Colon (tissue), 2 donors: ENCODE data around the gene SCYGR5.
A peak's percentile ranks its signal among the peaks of the same experiment; 100 is the strongest.
"Not testable (repeated sequence)": the region's sequence is repeated elsewhere in the genome, so short reads cannot be mapped to it uniquely, and the experiment has no call there.

Experiments
- FAIRE-seq: peaks from 2 replicates; lab custom pipeline; 2012; peaks lifted over from hg19 to GRCh38; lab: Jason Lieb, UNC
- donor health status: control.
- donor health status: control.

The SCYGR5 gene, protein sequence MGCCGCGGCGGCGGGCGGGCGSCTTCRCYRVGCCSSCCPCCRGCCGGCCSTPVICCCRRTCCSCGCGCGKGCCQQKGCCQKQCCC

GRCh38 chr2:227666631-227667170 lies at the start of gene SCYGR5:
SCYGR5 (plus strand) TSS chr2:227666804; CDS start chr2:227666804, 0 bp downstream.
- FAIRE-seq = not testable (repeated sequence)

GRCh38 chr2:227617316-227618230 lies 49.0 kb upstream of the SCYGR5 start, which contains the start of gene SCYGR4:
SCYGR4 (plus strand) TSS chr2:227617498; CDS start chr2:227617498, 0 bp downstream.
- FAIRE-seq = no peak

GRCh38 chr2:227623226-227623625 lies 43.4 kb upstream of the SCYGR5 start:
- no peak for FAIRE-seq

- FAIRE-seq = no peak
Observed at GRCh38 chr2:227625420-227625819, 41.2 kb upstream of the SCYGR5 start.

- FAIRE-seq = no peak
Observed at GRCh38 chr2:227626580-227627151, 39.9 kb upstream of the SCYGR5 start.

DNA sequence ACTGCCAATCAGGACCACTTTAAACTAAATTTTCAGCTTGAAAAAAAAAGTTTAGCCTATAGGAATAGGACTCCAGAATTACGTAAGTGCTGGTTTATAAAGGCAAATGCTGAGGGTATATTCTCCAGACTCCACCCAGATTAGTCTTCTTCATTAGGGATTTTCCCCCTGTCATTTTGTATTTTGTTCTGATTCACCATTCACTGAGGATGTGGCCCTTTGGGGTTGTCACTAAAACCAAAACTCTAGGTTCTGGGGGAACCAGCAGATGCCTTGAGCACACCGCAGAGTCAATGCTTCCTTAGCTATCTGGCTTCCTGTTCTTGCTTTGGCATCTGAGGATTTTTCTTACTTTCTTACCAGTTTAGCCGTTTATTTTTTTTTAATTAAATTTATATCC lies 38.8 kb upstream of the SCYGR5 start:
- no peak for FAIRE-seq

DNA sequence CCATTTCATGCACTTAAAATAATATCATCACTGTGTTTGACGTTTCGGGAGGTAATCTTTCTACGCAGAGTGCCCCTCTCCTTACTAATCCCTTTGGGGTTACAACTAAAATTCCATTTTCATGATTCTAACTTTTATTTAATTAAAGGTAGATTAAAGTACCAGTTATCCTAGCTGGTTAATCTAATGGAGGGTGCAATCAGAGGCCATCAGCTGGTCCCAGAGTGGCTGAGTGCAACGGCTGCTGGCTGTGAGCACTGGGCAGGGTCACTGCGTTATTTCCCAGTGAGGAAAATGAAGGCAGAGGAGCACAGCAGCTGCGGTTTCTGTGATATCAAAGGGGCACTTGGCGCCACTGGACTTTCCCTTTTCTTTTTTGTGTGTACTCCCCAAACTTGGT lies 37.2 kb upstream of the SCYGR5 start:
- no peak for FAIRE-seq

DNA sequence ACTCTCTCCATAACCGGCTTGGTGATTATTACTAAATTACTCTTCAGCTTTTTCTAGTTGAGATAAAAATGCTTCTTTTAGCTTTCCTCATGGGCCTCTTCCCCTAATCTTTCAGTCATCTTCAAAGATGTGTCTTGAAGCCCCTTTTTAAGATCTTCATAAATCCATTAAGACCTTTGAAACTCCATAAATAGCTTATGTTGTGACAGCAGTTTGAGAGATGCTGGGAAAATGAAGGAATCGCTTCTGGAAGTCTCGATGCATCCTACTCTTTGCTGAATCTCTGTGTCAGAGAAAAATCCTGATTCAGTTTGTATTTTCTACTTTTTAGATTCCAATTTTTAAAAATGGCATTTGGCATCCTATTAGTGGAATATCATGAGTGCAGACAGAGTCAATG lies 36.3 kb upstream of the SCYGR5 start:
- no peak for FAIRE-seq

GRCh38 chr2:227632827-227633226 lies 33.8 kb upstream of the SCYGR5 start:
- FAIRE-seq = no peak

- FAIRE-seq = no peak
Observed at GRCh38 chr2:227634201-227634600, 32.4 kb upstream of the SCYGR5 start.

- FAIRE-seq = no peak
Observed at GRCh38 chr2:227642656-227643055, 23.9 kb upstream of the SCYGR5 start.

DNA sequence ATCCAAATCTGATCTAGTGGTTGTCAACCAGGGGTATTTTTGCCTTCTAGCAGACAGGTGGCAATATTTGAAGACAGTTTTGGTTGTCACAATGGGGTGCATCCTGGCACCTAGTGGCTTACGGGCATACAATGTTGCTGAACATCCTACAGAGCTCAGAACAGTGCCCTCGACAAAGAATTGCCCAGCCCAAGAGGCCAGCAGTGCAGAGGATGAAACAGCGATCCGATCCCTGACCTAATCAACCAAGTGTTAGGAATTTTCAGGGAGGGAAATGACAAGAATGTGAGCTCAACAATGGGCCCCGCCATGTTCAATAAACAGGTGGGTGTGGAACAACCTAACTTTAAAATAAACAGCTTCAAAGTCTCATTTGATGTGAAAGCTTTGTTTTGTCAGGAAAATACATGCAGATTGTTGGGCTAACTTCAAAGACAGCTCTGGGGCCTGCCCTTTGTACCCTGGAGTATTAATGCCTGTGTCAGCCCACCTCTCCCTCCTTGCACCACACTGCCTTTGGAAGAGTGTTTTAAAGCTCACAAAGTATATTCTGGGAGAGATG lies 22.5 kb upstream of the SCYGR5 start:
- no peak for FAIRE-seq

DNA sequence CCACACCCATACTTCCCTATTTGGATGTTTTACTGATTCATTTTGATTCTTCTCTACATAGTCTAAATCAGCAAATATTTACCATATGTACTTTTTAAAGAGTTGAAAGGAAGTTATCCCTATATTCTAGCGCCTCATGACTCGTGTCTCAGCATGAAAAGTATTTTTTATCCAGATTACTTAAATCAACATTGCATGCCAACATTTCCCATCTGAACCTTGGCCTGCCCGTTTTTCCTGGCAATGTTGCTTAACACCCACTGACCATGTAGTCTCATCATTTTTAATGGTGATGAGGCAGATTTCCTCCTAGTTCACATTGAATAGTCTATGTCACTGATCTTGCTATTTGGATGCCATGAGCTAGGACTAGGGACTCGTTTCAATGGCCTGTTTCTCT lies 13.2 kb upstream of the SCYGR5 start:
- no peak for FAIRE-seq

DNA sequence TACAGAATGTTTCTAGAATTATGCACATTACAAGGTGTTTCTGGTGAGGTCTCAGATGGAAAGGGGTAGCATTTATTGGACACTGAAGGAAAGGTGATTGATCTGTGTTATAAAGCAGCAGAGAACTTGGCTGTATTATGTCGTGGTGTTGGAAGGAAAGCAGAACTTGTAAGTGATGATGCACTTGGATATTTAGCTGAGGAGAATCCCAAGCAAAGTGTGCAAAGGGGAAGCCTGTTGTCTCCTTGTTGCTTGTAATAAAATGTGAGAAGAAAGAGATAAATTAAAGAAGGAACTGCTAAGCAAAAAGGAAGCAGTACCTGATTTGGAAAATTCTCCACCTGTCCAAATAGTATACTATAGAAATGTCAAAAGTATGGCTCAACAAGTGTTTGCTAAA lies 12.2 kb upstream of the SCYGR5 start:
- no peak for FAIRE-seq

GRCh38 chr2:227655454-227655853 lies 11.2 kb upstream of the SCYGR5 start:
- FAIRE-seq = no peak

- no peak for FAIRE-seq
Observed at GRCh38 chr2:227657199-227657845, 9.3 kb upstream of the SCYGR5 start.

DNA sequence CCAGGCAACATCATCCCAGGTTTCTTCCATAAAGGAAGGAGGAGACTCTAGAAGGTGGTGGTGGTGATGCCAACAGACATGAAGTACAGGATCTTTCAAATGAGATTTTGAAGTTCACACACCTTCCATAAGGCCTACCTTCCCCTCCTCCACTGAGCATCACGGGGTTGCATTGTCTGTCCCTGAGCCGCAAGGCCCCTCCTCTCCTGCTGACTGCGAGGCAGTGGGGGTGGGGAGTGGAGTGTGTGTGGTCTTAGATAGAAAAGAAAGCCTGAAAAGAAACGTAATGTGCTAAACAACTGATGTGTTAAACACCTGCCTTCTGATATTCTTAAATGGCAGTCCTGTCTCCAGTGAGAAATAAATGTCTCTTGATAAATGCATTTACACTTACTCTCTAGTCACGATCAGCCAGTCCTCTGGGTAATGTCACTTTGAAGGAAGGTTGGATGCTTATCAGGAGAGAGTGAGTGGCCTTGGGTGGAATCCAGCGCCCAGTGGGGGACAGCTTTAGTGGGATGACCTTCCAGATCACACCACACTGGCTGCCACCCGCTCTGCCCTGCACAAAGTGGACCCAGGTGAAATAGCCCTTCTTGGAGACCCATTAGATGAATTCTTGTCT lies 5.5 kb upstream of the SCYGR5 start:
- no peak for FAIRE-seq

- no peak for FAIRE-seq
Observed at GRCh38 chr2:227661827-227662226, 4.8 kb upstream of the SCYGR5 start.

DNA sequence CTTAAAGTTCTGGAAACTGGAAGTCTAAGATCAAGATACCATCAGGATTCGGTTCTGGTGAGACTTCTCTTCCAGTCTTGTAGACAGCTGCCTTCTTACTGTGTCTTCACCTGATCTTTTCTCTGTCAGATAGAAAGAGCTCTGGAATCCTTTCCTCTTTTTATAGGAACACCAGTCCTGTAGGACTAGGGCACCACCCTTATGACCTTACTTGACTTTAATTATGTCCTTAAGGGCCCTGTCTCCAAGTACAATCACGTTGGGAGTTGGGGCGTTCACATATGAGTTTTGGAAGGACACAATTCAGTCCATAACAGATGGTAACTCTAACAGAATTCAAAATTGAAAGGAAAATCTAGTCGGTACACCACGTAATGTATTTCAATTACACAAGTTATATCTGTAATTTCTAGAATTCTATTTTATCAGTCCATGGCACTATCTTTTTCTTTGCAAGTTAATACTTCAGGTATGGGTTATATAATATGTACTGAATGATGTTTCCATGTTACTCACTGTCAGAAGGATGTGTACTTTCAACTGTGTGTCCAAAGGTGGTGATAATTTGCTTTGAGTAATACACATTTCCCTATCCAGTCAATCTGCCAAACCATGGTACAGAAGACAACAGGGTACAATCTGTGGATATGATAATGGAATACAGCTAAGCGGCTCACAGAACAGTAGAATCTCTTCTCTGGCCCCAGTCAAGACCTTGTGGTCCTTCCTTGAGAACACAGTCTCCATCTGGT lies 1.2 kb upstream of the SCYGR5 start:
- no peak for FAIRE-seq

DNA sequence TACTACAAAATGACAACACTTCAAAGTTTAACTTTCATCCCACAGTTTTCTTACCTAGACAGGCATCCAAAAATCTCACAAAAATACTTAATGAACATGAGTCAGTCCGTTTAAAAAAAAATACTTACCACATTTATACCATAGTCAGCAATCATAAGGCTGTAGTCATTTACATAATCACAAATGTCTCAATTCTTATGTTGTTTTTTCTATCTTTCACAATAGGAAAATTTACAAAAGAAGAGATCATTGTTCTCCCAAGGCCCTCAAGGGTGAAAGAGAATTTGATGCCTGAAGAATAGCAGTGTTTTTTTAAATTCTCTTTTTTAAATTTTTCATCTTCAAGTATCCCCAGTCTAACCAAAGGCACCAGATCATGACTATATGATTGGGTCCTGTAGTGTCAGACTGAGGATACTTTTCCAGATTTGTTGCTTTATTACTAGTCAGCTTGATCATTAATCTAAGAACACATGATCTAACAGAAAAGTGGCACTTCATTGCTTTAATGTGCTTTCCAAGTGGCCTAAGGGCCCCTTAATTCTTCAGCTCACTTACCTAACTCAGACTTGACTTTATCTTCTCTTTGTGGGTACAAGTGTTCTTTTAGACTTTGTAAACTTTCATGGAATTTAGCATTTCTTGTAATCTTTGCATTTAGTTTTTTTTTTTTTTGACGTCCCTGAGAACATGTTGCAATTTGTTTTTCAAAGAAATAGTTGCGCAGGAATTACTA lies 4.7 kb downstream of the SCYGR5 start:
- FAIRE-seq = peak; percentile 45
